ENCODE results near the gene SGK1.
"Not testable (repeated sequence)": the region's sequence is repeated elsewhere in the genome, so short reads cannot be mapped to it uniquely, and the experiment has no call there.

The SGK1 gene

DNA sequence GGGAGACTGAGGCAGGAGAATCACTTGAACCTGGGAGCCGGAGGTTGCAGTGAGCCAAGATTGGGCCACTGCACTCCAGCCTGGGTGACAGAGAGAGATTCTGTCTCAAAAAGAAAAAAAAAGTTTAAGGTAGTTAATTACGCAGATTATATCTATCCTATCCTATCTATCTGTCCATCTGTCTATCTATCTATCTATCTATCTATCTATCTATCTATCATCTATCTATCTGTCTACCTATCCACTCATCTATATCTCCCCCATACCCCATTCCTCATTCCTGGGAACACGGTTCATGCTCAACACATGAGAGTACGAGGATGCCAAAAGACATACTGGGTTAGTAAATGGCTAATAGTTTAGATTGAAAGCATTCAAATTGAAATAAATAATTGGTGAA, 8.3 kb upstream of the SGK1 start:
- not testable (repeated sequence) for DNase-seq

DNA sequence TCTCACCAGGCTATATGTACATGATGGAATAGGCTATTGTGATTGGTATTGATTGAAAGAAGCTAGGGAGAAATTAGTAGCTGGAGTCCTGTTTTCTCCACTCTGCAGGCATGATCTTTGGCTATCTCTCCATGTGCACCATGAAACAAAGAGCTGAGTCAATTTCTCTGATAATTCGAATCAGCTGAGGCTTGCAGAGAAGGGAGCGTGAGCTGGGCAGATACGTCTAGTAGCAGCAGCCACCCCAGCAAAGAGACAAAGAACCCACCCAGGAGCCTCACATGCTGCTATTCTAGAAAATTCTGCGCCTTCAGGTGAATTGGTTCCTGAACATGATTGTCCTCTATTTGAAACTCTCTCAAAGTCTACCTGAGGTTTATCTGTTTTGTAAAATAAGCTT, 6.9 kb upstream of the SGK1 start:
- no peak for DNase-seq

DNA sequence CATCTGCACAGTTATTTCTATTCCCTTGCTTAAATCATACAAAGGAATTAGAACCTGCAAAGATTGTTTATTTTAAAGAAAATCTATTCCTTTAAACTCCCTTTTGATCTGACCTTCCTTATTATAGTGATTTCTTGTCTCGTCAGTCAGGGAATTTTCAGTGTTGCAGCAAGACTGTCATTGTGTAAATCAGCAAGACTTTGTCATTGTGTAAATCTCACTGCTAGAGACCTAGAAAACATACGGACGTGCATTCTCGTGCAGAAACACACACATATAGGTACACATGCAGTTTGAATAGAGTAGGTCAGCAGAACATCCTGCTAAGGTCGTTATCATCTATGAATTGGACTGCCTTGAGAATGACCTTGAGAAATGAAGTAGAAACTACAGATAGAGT, 6.2 kb upstream of the SGK1 start:
- no peak for DNase-seq

DNA sequence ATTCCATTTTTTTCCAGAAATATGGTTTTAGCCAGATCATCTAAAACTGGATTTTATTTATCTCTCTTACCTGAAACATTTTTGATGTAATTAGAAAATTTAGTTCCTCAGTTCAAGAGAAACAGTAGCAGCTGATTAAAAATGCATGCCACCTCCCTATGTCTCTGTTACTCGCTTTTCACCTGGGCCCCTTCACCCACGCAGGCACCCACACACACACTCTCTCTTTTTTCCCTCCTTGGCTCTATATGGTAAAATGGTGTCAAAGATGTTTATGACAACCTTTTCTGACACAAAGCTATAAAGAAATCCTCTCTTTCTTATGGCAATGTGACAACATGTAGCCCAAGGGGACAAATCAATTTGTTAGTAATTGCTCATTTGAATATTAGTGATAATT, 5.8 kb upstream of the SGK1 start:
- no peak for DNase-seq

DNA sequence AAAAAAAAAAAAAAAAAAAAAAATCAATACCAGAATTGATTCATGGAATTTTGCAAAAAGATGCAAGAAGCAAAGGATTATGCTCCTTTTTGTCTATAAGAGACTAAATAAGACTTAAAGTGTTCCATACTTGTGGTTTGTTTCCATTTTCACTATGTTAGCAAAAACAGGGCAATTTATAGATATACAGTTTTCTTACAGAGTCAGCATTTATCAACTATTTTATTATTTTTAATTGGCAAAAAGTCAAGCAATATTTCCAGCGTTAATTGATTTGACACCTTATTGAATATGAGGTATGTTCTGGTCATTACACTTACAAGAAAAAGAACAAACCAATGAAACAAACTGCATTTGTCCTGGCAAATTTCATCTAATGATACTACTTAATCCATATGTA, 5.4 kb upstream of the SGK1 start:
- no peak for DNase-seq

DNA sequence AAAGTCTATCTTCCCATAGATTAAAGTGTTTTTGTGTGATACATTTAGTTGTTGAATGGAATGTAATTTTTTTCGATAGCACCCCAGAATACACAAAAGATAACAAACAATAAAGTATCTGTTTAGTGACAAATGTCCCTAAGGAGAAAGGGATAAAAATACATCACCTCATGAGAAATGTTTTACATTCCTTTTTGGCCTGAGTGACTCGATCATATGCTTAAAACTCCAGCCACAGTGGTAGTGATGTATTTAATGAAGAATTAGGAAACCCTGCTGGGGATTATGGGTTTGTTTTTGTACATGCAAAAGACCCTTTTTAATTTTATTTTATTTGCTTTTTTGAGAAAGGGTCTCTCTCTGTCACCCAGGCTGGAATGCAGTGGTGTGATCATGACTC, 4.3 kb upstream of the SGK1 start:
- no peak for DNase-seq

DNA sequence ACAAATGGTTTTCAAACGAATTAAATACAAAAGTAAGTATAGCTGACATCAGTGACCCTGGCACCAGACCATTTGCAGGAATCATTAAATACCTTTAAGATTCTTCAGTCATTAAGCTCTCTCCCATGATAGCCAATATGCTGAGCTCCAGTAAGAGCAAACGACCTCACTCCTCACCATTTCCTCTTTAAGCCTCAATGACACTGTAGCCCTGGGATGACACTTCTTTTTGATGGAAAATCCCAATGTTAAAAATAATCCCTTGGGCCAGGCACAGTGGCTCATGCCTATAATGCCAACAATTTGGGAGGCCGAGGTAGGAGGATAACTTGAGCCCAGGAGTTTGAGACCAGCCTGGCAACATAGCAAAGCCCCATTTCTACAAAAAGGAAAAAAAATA, 3.3 kb upstream of the SGK1 start:
- DNase-seq: no peak

DNA sequence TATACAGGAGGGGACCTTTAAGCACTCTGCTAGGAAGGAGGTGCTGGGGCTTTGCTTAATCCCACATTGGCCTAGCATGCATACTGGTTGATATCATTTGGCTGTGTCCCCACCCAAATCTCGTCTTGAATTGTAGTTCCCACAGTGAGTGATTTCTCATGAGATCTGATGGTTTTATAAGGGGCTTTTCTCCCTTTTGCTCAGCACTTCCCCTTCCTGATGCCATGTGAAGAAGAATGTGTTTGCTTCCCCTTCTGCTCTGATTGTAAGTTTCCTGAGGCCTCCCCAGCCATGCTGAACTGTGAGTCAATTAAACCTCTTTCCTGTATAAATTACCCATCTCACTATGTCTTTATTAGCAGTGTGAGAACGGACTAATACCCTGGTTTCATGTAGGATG, 1.8 kb upstream of the SGK1 start:
- not testable (repeated sequence) for DNase-seq

DNA sequence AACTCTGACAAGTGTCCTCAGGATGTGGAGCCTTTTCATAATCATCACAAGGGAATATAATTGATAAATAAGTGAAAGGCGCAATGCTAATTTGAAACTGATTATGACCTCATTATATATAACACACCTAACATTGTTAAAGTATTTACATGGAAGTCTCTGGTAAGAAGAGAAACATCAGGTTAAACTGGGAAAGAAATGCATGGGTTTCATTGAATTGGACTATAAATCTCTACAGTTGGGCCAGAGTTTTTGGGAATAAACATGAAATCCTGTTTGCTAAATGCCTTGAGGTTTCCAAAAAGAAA, 1.0 kb upstream of the SGK1 start:
- DNase-seq: no peak

DNA sequence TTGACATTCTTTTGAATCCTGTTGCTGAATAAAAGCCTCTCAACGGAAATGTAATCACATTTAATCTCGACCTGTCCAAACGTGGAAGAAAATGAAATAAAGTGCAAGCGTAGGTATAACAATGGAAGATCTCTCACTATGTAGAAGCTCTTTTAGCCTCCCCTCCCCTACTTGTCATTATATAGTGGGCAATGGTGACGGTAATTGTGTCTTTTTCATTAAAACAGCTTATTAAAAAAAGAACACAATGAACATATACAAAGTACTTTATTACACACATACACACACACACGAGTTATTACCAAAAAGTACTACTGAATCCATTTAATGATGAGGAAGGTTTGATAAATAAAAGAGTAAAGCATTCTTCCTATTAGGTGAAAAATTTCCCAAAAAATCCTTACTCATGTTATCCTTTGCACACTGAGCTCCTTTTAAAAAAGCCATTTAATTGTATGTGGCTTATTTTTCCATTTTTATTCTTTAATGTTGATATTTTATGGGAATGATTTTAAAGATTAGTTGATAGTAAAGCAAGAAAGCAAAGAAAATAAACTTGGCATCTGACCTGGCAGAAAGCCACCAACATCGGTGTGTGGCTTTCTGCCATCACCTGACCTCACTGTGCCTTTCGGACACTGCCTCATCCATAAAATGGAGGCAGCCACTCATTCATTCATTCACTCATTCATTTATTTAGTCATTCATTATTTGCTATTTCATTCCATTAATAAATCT, 493 bp upstream of the SGK1 start:
- DNase-seq: no peak

DNA sequence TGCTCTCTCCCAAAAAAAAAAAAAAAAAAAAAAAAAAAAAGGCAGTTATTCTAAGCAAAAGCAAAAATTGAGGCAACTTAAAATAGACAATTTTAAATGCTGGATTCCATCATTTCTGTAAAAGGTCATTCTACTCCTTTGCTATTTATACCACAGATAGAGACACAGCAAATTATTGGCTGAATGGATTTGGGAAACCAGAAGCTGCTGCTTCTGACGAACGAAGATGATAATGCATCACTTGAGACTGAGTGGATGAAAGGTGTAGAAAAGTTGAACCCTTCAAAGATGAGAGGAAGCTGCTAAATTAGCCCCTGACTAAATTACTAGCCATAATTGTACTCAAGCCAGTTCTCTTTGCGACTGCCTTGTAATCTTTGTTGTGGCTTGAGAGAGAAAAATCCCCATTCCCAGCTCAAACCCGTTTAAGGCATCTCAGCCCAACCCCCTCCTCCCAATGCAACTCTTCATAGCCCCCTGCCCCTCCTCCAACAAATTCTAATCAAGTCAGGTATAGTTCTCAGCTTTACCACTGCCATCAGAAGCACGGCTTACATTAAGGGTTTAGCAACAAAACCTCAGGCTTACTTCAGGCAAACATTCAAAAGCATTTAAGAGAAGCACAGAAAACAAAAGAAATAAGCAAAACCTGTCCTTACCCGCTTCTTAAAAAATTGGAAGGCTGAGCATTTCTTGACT, 1.0 kb downstream of the SGK1 start:
- no peak for DNase-seq

DNA sequence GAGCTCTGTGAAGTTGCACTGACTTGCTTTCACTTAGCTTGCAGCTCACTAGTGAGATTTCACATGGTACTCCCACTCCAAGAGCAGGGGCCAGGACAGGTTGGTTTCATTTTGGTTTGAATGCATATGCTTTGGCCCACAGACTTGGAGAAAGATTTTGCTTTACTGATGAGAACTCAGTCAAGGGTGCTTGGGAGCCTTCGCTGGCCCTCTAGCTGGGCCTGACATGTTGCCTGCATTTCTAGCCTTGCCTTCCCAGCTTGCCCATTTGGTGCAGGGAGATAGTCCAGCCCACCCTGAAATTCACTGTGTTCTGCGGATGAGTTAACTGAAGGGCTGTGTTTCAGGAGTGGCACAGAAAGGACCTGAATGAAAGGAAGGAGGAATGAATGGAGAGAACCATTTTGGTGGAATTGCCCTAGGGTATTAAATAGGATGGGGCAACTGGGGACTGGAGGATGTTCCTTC, 1.9 kb downstream of the SGK1 start:
- DNase-seq: no peak

DNA sequence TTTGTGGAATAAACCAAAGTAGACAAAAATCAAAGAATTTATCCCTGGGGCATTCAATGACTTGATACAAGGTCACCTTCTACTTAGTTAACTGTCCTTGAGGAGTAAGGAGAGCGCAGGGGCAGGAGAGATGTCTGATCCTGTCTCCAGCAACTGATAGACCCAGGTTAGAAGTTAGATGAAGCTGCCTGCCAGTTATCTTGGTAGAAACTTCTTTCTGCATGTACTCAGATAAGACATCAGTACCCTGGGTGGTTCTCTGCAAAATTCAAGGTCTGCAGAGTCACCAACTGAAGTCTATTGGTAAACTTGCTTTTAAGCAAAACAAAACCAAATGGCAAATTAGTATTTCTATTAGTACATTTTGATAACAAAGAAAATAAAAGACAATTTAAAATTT, 2.7 kb downstream of the SGK1 start:
- no peak for DNase-seq

DNA sequence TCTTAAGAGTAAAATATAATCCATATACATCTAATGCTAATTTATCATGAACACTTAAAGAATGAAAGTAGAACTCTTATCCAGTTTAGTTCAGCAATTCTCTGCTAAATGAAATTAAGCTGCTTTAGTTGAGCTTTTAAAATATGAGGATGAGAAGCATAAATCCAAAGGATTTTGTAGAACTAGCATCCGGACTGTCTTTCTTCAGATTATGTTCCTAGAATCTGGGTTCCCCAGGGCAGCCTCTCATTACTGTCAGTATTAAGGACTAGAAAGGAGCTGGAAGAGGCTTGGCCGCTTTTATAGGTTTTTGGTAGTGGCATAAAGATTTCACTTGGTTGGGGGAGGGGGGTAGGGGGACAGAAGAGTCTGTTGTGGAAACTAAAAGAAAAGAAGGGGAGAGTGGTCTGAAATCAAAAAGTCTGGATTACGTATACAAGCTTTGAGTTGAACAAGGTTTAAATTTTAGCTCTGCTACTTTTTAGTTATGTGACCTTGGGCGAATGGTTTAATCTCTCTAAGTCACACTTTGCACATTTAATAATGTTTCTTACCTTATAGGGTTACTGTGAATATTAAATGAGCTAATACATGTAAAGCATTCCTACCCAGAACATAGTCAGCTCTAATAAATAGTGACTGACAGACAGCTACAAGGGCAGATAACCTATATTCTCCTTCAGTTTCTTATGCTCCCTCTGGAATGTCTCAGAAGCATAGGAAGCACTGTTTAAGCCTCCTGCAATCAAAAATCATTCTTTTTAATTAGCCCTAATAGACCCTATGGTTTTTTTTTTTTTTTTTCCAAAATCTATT, 3.7 kb downstream of the SGK1 start:
- no peak for DNase-seq

DNA sequence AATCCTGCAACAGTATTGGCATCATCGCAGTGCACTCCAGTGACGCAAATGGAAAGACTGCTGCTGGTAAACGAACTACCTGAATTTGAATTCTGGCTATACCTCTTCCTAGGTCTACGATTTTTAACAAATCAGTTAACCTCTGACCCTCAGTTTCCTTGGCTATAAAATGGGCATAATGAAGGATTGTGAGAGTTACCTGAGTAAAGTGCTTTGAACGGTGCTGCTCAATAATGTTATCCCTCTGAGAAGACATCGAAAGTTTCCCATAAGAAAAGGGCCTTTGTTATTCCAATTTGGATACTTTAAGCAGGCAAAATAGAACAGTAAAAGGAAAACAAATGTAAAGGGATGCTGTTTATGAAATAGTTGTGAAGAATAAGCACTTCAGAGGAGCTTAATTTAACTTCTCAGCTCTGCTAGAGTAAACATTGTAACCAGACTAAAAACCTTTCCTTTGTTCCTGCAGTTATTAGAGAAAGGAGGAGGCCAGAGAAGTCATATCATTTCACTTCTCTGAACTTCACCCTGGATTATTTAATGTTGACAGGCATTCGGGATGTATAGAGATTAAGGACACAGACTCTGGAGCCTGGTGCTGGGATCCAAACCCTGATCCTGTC, 5.8 kb downstream of the SGK1 start:
- no peak for DNase-seq

DNA sequence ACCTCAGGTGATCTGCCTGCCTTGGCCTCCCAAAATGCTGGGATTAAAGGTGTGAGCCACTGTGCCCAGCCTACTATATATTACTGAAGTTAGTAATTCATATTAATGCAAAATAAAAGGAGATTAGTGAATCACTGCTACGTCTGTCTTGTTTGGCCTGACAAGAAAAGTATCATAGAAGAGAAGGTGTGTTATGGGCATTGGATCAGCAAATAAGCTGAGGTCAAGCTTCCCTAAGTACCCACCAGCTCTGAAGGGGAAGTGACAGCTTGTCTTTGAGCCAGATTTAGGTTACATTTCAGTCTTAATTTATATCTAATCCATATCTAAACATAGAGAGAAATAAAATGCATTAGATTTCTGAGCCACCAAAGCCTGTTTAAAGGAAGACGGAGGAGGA, 7.1 kb downstream of the SGK1 start:
- DNase-seq: no peak

DNA sequence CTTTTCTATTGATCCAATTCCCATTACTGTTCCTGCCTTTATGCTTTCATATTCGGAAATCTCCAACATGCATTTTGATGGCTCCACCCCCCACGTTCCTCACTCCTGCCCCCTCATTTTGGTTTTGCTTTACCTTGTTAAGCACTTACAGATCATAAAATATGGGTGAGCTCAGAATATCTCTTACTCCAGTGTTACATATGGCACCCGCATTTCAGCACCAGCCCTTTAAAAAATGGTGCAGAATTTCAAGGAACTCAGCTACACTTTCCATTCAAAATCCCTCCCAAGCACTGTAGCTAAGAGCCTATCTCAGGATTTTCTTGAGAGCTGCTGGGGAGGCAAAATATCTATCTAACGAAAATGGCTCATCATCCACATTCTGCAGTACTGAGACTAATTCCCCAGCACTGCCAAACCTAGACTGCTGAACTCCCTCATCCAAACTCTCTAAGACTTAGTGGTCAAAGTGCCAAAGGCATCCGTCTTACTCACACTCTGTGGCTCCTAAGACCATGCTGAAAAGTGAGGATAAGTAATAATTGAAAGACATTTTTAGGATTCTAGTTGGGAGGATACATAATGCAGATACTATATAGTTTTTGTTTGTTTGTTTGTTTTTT, 7.8 kb downstream of the SGK1 start:
- no peak for DNase-seq

DNA sequence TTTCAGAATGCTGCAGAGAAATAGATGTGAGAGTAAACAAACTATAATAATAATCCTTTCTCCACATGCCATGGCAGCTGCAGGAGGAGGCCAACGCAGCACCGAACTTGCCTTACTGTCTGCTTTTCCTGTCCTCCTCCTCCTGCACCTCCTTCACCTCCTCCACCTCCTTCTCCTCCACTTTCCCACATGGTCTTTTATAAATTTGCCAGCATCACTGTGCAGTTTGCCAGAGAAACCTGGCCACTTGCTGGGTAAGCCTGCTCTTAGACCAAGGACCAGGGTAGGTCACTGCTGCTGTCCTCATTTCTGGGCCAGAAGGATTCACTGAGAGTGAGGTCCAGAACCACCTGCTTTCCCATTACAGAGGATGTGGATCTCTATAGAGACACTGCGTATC, 8.7 kb downstream of the SGK1 start:
- DNase-seq: no peak

DNA sequence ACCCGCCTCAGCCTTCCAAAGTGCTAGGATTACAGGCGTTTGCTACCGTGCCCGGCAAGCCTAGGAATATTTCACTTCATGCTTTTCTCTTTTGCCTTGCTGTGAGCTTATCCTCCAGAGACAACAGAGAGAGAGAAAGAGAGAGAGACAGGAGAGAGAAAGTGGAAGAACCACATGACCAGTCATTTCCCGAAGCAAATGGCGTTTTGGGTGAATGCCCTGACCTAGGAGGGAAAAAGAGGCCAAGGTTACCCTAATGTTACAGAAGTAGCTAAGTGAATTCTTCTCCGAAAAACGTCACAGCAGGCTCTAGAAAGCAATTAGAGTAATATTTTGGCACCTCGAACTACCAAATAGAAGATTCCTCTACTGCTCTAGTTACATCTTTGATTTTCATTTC, 9.1 kb downstream of the SGK1 start:
- no peak for DNase-seq

DNA sequence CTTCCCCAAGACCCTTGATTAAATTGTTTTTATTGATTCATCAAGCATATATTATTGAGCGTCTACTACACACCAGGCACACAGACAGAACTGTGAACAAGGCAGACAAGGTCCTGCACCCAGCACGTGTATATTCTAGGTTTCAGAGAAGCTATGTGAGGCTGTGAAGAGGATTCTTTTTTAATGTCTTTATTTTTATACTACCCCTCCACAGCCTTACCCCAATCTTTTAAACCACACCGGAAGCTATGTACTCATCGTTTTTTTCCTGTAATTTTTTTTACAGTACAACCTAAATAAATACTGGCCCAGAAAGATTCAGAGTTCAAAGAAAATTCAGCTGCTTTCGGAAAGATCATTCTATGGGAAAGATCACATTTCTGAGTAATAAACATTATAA, 10.0 kb downstream of the SGK1 start:
- DNase-seq: no peak

DNA sequence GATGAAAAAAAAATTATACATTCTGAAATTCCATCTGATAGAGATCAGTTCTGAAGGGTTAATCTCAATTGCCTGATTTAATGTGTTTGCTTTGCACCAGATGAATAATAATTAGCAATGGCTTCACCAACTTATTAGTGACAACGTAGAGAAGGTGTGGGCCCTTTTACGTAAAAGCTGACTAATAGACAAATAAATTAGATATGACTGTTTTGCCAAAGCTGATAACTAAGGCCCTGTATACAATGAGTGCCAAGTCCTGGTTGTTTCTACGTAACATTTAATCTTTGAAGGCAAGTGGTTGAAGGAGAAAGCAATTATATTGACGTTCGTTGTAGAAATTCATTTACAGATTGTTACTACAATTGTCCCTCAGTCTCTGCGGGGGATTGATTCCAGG, 10.8 kb downstream of the SGK1 start:
- DNase-seq: no peak

DNA sequence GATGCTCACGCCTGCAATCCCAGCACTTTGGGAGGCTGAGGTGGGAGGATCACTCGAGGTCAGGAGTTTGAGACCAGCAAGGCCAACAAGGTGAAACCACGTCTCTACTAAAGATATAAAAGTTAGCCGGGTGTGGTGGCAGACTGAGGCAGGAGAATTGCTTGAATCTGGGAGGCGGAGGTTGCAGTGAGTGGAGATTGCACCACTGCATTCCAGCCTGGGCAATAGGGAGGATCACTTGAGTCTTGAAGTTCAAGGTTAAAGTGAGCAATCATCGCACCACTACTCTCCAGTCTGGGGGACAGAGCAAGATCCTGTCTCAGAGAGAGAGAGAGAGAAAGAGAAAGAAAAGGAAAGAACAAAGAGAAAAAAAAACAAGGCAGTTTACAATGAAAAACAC, 13.5 kb downstream of the SGK1 start:
- not testable (repeated sequence) for DNase-seq

DNA sequence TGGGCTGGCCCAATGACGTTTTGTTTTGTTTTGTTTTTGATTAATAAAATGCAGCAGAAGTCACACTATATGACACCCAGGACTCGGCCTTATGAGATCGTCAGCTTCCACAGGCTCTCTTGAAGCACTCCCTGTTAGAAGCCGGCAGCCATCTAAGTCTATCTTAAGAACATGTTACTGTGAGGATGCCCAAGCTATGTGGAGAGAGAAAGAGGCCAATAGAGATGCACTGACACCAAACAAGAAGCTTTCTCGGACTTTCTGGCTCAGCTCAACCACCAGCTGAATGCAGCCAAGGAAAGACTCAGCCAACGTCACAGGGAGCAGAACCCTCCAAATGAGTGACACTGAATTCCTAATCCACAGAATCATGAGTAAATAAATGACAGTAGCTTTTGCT, 14.0 kb downstream of the SGK1 start:
- no peak for DNase-seq

All from activated CD8-positive, alpha-beta memory T cell treated with anti-CD3 and anti-CD28 coated beads, Interleukin-2, amount 50 U/mL, for 4 hours (primary cell).